ENCODE measurements around the gene AEBP1.

AEBP1 gene

DNA sequence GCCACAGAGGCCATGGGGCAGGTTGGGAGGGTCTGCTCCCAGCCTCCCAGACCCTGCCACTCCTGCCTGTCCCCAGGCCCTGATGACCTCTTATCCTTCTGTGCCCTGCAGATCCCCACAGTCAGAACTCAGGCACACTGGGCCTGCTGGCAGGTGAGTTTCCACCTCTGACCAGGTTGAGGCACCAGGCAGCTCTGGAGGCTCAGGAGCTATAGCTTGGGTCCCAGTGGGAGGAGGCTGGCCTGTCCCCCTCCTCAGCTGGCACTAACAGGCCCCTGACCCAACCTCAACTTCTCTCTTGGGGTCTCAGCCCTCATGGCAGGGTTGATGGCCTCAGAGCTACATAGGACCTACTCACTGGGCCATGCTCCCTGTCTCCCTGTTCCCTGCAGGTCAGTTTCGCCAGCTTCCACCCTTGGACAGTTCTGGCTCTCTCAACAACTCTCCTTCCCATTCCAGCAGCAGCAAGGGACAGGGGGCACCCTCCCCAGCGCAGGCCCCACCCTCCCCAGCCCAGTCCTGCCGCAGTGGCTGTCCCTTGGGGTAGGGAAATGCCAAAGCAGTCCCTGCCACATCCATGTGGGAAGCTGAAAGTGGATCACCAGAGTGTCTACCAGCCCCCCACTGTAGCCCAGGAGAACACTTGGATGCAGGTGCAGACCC lies 2.7 kb upstream of the AEBP1 start:
- TF ChIP-seq, protein P1, sequence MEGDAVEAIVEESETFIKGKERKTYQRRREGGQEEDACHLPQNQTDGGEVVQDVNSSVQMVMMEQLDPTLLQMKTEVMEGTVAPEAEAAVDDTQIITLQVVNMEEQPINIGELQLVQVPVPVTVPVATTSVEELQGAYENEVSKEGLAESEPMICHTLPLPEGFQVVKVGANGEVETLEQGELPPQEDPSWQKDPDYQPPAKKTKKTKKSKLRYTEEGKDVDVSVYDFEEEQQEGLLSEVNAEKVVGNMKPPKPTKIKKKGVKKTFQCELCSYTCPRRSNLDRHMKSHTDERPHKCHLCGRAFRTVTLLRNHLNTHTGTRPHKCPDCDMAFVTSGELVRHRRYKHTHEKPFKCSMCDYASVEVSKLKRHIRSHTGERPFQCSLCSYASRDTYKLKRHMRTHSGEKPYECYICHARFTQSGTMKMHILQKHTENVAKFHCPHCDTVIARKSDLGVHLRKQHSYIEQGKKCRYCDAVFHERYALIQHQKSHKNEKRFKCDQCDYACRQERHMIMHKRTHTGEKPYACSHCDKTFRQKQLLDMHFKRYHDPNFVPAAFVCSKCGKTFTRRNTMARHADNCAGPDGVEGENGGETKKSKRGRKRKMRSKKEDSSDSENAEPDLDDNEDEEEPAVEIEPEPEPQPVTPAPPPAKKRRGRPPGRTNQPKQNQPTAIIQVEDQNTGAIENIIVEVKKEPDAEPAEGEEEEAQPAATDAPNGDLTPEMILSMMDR (IDR thresholded peaks at IDR 0.05), result no peak
- H3K9me3 Mint-ChIP-seq, result no peaks in the 10 kb centered on the region
- no peak overlapping the region for H3K4me3 Mint-ChIP-seq
- no peak for DNase-seq
- H3K27me3 Mint-ChIP-seq (ENCODE audit: low read depth, poor library complexity), result peaks cover 13% of the 10 kb centered on the region
- H3K4me1 Mint-ChIP-seq, result peaks cover 49% of the 10 kb centered on the region
- H3K27ac Mint-ChIP-seq, result no peak overlapping the region
- H3K36me3 Mint-ChIP-seq (ENCODE audit: low read depth), result peaks cover 4% of the 10 kb centered on the region

DNA sequence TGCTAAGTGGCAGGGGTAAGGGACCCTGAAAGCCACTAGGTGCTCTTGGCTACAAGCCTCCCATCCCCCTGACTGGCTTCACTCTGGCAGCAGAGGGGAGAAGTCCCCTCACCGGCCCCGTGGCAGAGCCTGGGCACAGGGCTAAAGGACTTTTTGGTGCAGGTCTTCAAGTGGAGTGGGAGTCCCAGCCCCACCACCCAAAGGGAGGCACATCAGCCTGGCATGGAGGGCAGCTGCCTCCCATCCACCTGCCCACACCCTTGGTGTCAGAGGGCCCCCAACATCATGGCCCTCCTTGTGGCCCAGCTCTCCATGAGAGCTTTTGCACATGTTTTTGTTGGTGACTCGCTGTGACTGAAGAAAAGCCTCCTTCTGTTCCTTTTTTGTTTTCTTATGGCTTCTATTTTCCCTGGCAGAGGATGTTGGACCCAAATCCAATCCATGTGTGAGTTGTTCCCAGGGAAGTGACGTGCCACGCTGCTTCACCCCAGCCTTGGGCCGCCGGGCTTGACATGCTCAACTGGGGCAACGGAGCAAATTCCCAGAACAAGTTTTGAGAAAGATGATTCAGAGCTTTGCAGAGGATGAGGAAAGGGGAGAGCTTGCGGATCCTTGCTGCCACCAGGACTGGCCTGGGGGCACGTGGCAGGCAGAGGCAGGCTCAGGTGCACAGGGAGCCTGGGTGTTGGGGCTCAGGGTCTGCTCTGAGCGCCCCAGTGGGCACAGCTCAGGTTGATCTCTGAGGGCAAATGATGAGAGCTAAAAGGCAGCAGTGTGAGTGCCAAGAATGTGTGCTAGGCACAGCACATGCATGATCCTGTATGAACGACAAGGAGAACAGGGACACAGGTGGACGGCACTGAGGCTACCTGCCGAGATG lies 1.9 kb upstream of the AEBP1 start:
- TF ChIP-seq, protein P1 (IDR thresholded peaks at IDR 0.05), result no peak
- H3K4me3 Mint-ChIP-seq, result peak overlapping the region; percentile 59
- no peaks in the 10 kb centered on the region for H3K9me3 Mint-ChIP-seq
- peaks cover 13% of the 10 kb centered on the region for H3K27me3 Mint-ChIP-seq (ENCODE audit: low read depth, poor library complexity)
- no peak for DNase-seq
- peaks cover 41% of the 10 kb centered on the region for H3K4me1 Mint-ChIP-seq
- no peak overlapping the region for H3K27ac Mint-ChIP-seq
- peaks cover 4% of the 10 kb centered on the region for H3K36me3 Mint-ChIP-seq (ENCODE audit: low read depth)

DNA sequence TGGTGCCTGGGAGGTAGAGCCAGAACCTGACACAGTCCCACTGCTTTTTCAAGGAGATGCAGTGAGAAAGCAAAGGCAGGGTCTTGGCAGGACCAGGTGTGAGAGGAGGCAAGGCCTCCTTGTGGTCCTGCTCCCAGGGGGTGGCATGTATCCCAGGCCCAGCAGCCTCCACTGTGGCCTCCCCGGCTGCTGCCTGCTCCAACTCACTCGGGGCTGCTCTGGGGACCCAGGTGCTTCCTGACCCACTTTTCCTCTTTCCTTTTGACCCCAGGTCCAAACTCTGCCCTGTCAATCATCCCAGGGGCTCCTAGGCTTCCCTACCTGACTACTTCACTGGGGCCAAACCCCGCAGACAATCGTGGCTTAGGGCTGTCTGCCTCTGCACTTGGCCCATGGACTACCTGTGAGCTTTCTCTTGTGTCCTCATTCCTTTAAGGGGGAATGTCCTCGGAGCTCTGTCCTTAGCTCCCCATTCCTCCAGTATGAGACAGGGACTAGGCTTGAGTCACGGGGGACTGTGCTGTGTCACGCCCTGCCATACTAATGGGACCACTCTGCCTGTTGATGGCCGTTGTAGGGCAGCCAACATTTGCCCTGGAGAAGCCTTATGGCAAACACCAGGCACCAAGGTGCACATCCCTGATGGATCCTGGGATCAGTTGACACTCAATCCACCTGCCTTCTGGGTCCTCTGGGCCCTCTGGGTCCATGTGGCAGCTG lies 1.1 kb upstream of the AEBP1 start:
- H3K4me3 Mint-ChIP-seq, result peak overlapping the region; percentile 78
- no peak for DNase-seq
- H3K27ac Mint-ChIP-seq, result no peak overlapping the region
- H3K9me3 Mint-ChIP-seq, result no peaks in the 10 kb centered on the region
- TF ChIP-seq, protein P1 (IDR thresholded peaks at IDR 0.05), result no peak
- peaks cover 4% of the 10 kb centered on the region for H3K36me3 Mint-ChIP-seq (ENCODE audit: low read depth)
- H3K4me1 Mint-ChIP-seq, result peaks cover 40% of the 10 kb centered on the region
- H3K27me3 Mint-ChIP-seq (ENCODE audit: low read depth, poor library complexity), result peaks cover 13% of the 10 kb centered on the region

- peak overlapping the region; percentile 78 for H3K4me3 Mint-ChIP-seq
- H3K36me3 Mint-ChIP-seq (ENCODE audit: low read depth), result peaks cover 4% of the 10 kb centered on the region
- H3K27ac Mint-ChIP-seq, result no peak overlapping the region
- TF ChIP-seq, protein P1 (IDR thresholded peaks at IDR 0.05), result no peak
- peaks cover 13% of the 10 kb centered on the region for H3K27me3 Mint-ChIP-seq (ENCODE audit: low read depth, poor library complexity)
- H3K9me3 Mint-ChIP-seq, result no peaks in the 10 kb centered on the region
- no peak for DNase-seq
- peaks cover 40% of the 10 kb centered on the region for H3K4me1 Mint-ChIP-seq
These were observed 601 bp upstream of the AEBP1 start for GRCh38 chr7:44103566-44103922.

DNA sequence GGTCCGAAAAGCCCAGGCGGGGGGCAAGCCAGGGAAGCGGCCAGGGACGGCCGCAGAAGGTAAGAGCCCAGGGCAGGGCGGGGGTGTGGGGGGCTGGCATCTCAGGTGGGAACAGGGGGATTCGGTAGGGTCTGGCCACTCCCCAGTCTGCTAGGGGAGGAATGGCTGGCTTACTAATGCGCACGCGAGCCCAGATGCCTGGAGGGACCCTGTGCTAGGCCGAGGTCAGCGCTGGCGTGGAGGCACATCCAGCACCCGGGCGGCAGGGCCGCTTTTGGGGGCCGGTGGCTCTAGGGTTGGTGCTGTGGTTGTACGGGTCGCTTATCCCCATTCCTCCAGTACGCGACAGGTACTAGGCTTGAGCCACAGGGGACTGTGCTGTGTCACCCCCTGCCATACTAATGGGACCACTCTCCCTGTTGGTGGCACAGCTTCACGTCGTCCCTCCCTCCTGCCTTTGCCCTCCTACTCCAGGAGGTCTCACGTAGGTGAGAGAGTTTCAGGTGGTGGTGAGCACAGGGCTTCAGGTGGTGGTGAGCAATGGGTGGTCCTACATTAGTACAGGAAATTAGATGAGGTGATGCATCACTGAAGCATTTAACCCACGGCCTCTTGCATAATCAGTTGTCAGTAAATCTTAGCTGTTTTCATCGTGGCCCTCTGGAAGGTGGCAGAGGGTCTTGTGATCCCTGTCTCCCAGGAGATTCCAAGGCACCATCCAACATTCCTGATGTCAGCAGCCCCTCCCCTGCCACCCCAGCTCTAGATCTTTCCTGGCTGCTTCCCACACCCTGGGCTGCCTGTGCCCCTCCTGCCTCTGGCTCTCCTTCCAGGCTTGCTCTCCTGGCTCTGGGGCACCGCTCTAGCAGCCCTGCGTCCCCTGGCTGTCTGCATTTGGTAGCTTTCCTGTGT lies 971 bp downstream of the AEBP1 start:
- Mint-ChIP-seq H3K27me3 (ENCODE audit: low read depth, poor library complexity) (peaks cover 13% of the 10 kb centered on the region), H3K4me1 (peaks cover 33% of the 10 kb centered on the region), H3K4me3 (peak overlapping the region; percentile 84), H3K9me3 (no peaks in the 10 kb centered on the region), H3K27ac (peak overlapping the region; percentile 87), H3K36me3 (ENCODE audit: low read depth) (peaks cover 4% of the 10 kb centered on the region)
- peak; percentile 45 for DNase-seq
- TF ChIP-seq, protein P1 (IDR thresholded peaks at IDR 0.05), result no peak

Measured in nephron progenitor cell (in vitro differentiated cells).